Activated CD8-positive, alpha-beta T cell treated with anti-CD3 and anti-CD28 coated beads, Interleukin-2, amount 10 ng/mL, durations not matched to agents 7 days and 5 days (primary cell): ENCODE data around the gene PDRG1. TPM values are rescaled to one million over a fixed set of nuclear protein-coding genes. Genes with fewer than 3 reads are reported as not detected.

ENCODE experiments used
- ATAC-seq: fragments of 150-1000 bp; cut with Tn5 transposase; one replicate; pipeline ENCODE4 v1.10.0; 2021; ENCODE audit warnings: moderate library complexity
- CTCF ChIA-PET: fragments of 350-600 bp; sonication (Branson Sonifier 250); formaldehyde crosslinking; loops from one replicate; lab custom pipeline; 2021; ENCODE audit warnings: antibody characterized with exemption; lab: Charles Lee
- POLR2A ChIA-PET: fragments of 350-600 bp; sonication (Branson Sonifier 250); formaldehyde crosslinking; loops from one replicate; lab custom pipeline; 2021; ENCODE audit warnings: antibody characterized with exemption; lab: Charles Lee
- DNase-seq: peaks from one replicate; pipeline ENCODE4 v3.0.0-alpha.2; 2020
- H3K27ac Mint-ChIP-seq: one replicate; pipeline ENCODE4 v1.8.0; 2021; ENCODE audit warnings: mild to moderate bottlenecking, mixed read lengths
- H3K27me3 Mint-ChIP-seq: one replicate; pipeline ENCODE4 v1.8.0; 2021; ENCODE audit warnings: low read depth, mixed read lengths
- H3K36me3 Mint-ChIP-seq: one replicate; pipeline ENCODE4 v1.8.0; 2021; ENCODE audit warnings: low read depth, mixed read lengths
- H3K4me1 Mint-ChIP-seq: one replicate; pipeline ENCODE4 v1.8.0; 2021; ENCODE audit warnings: low read depth, mixed read lengths
- H3K4me3 Mint-ChIP-seq: one replicate; pipeline ENCODE4 v1.8.0; 2021; ENCODE audit warnings: mild to moderate bottlenecking, mixed read lengths
- H3K9me3 Mint-ChIP-seq: one replicate; pipeline ENCODE4 v1.8.0; 2022; ENCODE audit warnings: mixed read lengths; ENCODE audit not compliant: insufficient read depth
- total RNA-seq, 2 experiments: library from RNA; stranded (reverse); gene quantifications; one replicate each; pipeline ENCODE4 v1.2.3, GENCODE V29; 2021

The PDRG1 gene
- total RNA-seq, 2 experiments from 2014 or later = 15.0 to 16.1 TPM

- no peaks in the 10 kb centered on the region for H3K9me3 Mint-ChIP-seq
- ChIA-PET POLR2A (no interaction called here), CTCF (interaction anchor here (1.0 to 2.3 kb wide), 2 partner anchors 11 to 711 kb away, joined by 3 to 7 read pairs; partner anchors contain the start of genes C20orf203 and PDRG1)
- H3K4me3 Mint-ChIP-seq = no peak overlapping the region
- peaks cover 4% of the 10 kb centered on the region for H3K4me1 Mint-ChIP-seq
- H3K27me3 Mint-ChIP-seq = peaks cover 39% of the 10 kb centered on the region
- DNase-seq (no peak), ATAC-seq (no peak)
- no peak overlapping the region for H3K27ac Mint-ChIP-seq
- H3K36me3 Mint-ChIP-seq = no peaks in the 10 kb centered on the region
These were observed 10.9 kb upstream of the PDRG1 start for GRCh38 chr20:31962761-31963160.

GRCh38 chr20:31956556-31957526, 5.0 kb upstream of the PDRG1 start:
- ATAC-seq (no peak), DNase-seq (no peak)
- Mint-ChIP-seq H3K36me3 (peaks cover under 1% of the 10 kb centered on the region), H3K27ac (no peak overlapping the region), H3K9me3 (no peaks in the 10 kb centered on the region), H3K4me3 (no peak overlapping the region), H3K4me1 (peaks cover 5% of the 10 kb centered on the region), H3K27me3 (peaks cover 19% of the 10 kb centered on the region)
- ChIA-PET POLR2A (no interaction called here), CTCF (interaction anchor here (0.9 to 1.7 kb wide), 3 partner anchors 10 to 134 kb away, joined by 3 to 8 read pairs (median 4); no protein-coding TSS in a partner anchor)

GRCh38 chr20:31954500-31954899, 2.7 kb upstream of the PDRG1 start:
- ChIA-PET POLR2A (no interaction called here), CTCF (no interaction called here)
- Mint-ChIP-seq H3K36me3 (peaks cover 9% of the 10 kb centered on the region), H3K4me1 (peaks cover 25% of the 10 kb centered on the region), H3K9me3 (no peaks in the 10 kb centered on the region), H3K4me3 (no peak overlapping the region), H3K27me3 (peaks cover 16% of the 10 kb centered on the region), H3K27ac (no peak overlapping the region)
- ATAC-seq (no peak), DNase-seq (no peak)

DNA sequence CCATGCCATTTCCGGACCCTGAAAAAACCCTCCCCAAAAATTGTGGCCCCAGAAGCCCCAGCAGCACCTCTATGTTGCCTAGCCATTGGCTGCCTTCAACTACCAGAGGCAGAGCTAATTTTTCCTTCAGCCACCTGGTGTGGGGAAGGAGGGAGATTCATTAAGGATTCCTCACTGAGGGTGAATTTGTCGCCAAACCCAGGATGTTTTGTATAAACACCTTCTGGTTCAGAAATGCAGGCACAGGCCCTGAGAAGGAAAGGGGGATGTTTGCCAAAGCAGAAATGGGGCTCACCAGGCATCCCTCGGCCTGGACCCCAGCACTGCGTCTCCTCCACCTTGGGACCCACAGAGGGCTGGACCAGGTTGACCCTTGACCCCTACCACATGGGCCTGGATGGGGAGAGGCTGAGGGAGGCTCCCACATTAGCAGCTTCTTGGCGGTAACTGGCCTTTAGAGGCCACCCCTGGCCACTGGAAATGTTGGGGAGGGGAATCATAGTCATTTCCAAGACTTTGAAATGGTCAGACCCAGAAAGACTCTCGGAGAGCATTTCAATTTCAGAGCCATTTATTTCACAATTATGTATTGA, 1.8 kb upstream of the PDRG1 start:
- H3K27me3 Mint-ChIP-seq = peaks cover 14% of the 10 kb centered on the region
- peaks cover 15% of the 10 kb centered on the region for H3K36me3 Mint-ChIP-seq
- DNase-seq (no peak), ATAC-seq (no peak)
- H3K27ac Mint-ChIP-seq = no peak overlapping the region
- ChIA-PET CTCF (interaction anchor here (4.3 kb wide), 1 partner anchor 100 kb away, joined by 103 read pairs; no protein-coding TSS in a partner anchor), POLR2A (no interaction called here)
- H3K4me1 Mint-ChIP-seq = peaks cover 30% of the 10 kb centered on the region
- no peak overlapping the region for H3K4me3 Mint-ChIP-seq
- no peaks in the 10 kb centered on the region for H3K9me3 Mint-ChIP-seq

DNA sequence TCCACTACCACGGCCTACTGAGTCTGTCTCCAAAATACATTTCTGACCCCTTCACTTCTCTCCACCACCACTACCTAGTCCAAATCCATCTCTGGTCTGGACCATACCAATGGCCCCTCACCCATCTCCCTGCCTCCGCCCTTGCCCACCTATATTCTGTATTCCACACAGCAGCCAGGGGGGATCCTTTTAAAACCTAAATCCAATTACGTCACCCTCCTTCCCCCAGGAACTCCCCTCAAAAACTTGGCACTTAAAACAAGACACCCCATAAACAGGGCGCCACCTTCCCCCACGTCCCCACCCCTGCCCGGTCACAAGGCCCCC, 680 bp downstream of the PDRG1 start:
- peak overlapping the region; percentile 96 for H3K27ac Mint-ChIP-seq
- CTCF ChIA-PET = interaction anchor here (0.6 to 4.3 kb wide), 20 partner anchors 9 to 228 kb away, joined by 3 to 103 read pairs (median 4); partner anchors contain the start of gene XKR7
- peaks cover 30% of the 10 kb centered on the region for H3K4me1 Mint-ChIP-seq
- H3K36me3 Mint-ChIP-seq = peaks cover 36% of the 10 kb centered on the region
- H3K9me3 Mint-ChIP-seq = no peaks in the 10 kb centered on the region
- POLR2A ChIA-PET = interaction anchor here (1.0 to 1.9 kb wide), 6 partner anchors 14 to 158 kb away, joined by 3 to 5 read pairs (median 3); partner anchors contain the start of gene TM9SF4
- H3K4me3 Mint-ChIP-seq = peak overlapping the region; percentile 98
- ATAC-seq (no peak), DNase-seq (no peak)
- peaks cover 3% of the 10 kb centered on the region for H3K27me3 Mint-ChIP-seq

GRCh38 chr20:31949877-31950646, 1.8 kb downstream of the PDRG1 start:
- peaks cover 30% of the 10 kb centered on the region for H3K4me1 Mint-ChIP-seq
- H3K4me3 Mint-ChIP-seq = peak overlapping the region; percentile 98
- peaks cover 41% of the 10 kb centered on the region for H3K36me3 Mint-ChIP-seq
- no peaks in the 10 kb centered on the region for H3K9me3 Mint-ChIP-seq
- ChIA-PET CTCF (interaction anchor here (1.2 to 4.3 kb wide), 4 partner anchors 97 to 227 kb away, joined by 3 to 103 read pairs (median 16); no protein-coding TSS in a partner anchor), POLR2A (interaction anchor here (1.1 kb wide), 1 partner anchor 57 kb away, joined by 3 read pairs; no protein-coding TSS in a partner anchor)
- H3K27me3 Mint-ChIP-seq = no peaks in the 10 kb centered on the region
- ATAC-seq (no peak), DNase-seq (no peak)
- no peak overlapping the region for H3K27ac Mint-ChIP-seq

DNA sequence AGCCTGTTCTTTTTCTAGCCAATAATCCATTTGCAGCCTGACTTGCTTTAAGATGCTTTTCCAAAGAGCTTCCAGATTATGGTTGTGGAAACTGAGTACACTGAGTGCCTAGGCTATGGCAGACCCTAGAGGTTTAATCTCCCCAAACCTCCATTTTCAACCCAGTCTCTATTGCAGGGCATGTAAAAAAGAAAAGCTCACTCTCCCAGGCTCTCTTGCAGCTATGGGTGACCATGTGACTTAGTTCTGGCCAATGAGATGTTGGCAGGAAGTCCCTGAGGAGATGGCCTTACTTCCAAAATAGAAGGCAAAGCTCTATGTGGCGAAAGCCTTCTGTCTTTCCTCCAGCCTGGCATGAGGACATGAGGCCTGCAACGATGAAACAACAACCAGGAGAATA, 3.8 kb downstream of the PDRG1 start:
- no peak for ATAC-seq
- ChIA-PET CTCF (interaction anchor here (1.1 to 1.9 kb wide), 2 partner anchors 102 to 125 kb away, joined by 3 to 5 read pairs; no protein-coding TSS in a partner anchor), POLR2A (interaction anchor here (0.7 kb wide), 1 partner anchor 208 kb away, joined by 5 read pairs; no protein-coding TSS in a partner anchor)
- H3K27me3 Mint-ChIP-seq = no peaks in the 10 kb centered on the region
- peaks cover 47% of the 10 kb centered on the region for H3K36me3 Mint-ChIP-seq
- peaks cover 30% of the 10 kb centered on the region for H3K4me1 Mint-ChIP-seq
- no peak for DNase-seq
- no peaks in the 10 kb centered on the region for H3K9me3 Mint-ChIP-seq
- no peak overlapping the region for H3K4me3 Mint-ChIP-seq
- no peak overlapping the region for H3K27ac Mint-ChIP-seq

- Mint-ChIP-seq H3K9me3 (no peaks in the 10 kb centered on the region), H3K27me3 (no peaks in the 10 kb centered on the region), H3K27ac (no peak overlapping the region), H3K36me3 (peaks cover 45% of the 10 kb centered on the region), H3K4me3 (no peak overlapping the region), H3K4me1 (peaks cover 17% of the 10 kb centered on the region)
- ChIA-PET CTCF (no interaction called here), POLR2A (no interaction called here)
- DNase-seq (no peak), ATAC-seq (no peak)
These were observed 6.1 kb downstream of the PDRG1 start for GRCh38 chr20:31945785-31946184.

- Mint-ChIP-seq H3K4me1 (peaks cover 13% of the 10 kb centered on the region), H3K36me3 (peaks cover 45% of the 10 kb centered on the region), H3K9me3 (no peaks in the 10 kb centered on the region), H3K4me3 (no peak overlapping the region), H3K27me3 (no peaks in the 10 kb centered on the region), H3K27ac (no peak overlapping the region)
- ChIA-PET CTCF (no interaction called here), POLR2A (no interaction called here)
- no peak for DNase-seq
- no peak for ATAC-seq
These were observed 6.5 kb downstream of the PDRG1 start for GRCh38 chr20:31945319-31945718.

DNA sequence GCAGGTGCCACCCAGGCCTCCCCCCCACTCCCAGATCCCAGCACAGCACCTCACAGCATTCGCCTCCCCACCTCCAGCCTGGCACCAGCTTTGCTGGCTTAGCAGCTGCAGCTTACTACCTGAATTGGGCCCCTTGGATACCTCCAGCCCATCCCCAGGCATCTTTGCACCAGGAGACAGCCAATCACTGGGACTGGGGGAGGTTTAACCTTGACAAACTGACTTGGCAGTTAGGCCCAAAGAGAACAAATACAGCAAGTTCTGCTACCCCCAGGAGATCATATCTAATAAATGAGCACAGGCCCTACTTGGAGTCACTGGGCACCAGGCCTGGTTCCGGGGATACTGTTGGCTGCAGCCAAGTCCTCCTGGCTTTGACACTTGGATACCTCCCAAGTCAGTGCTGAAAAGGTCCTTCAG, 8.8 kb downstream of the PDRG1 start:
- ATAC-seq (no peak), DNase-seq (no peak)
- H3K9me3 Mint-ChIP-seq = no peaks in the 10 kb centered on the region
- CTCF ChIA-PET = interaction anchor here (0.5 to 3.0 kb wide), 3 partner anchors 9 to 96 kb away, joined by 4 to 15 read pairs (median 4); partner anchors contain the start of gene PDRG1
- POLR2A ChIA-PET = no interaction called here
- H3K27me3 Mint-ChIP-seq = no peaks in the 10 kb centered on the region
- peaks cover 26% of the 10 kb centered on the region for H3K36me3 Mint-ChIP-seq
- no peaks in the 10 kb centered on the region for H3K4me1 Mint-ChIP-seq
- no peak overlapping the region for H3K4me3 Mint-ChIP-seq
- no peak overlapping the region for H3K27ac Mint-ChIP-seq

GRCh38 chr20:31939661-31940060, 12.2 kb downstream of the PDRG1 start:
- H3K4me1 Mint-ChIP-seq = no peaks in the 10 kb centered on the region
- DNase-seq = no peak
- H3K36me3 Mint-ChIP-seq = peaks cover 2% of the 10 kb centered on the region
- no peak overlapping the region for H3K27ac Mint-ChIP-seq
- CTCF ChIA-PET = no interaction called here
- POLR2A ChIA-PET = no interaction called here
- H3K9me3 Mint-ChIP-seq = no peaks in the 10 kb centered on the region
- ATAC-seq = no peak
- no peak overlapping the region for H3K4me3 Mint-ChIP-seq
- H3K27me3 Mint-ChIP-seq = no peaks in the 10 kb centered on the region
